GM12874 (cell line): ENCODE results near the gene TMEM44.

Source experiments
- TF ChIP-seq, protein P1 (sequence below): IDR thresholded peaks from 2 replicates; pipeline ENCODE4 v1.5.1; 2011; ENCODE audit warnings: low read depth, mild to moderate bottlenecking, control low read depth, low read length, moderate library complexity; ENCODE audit not compliant: insufficient read depth

The TMEM44 gene

DNA sequence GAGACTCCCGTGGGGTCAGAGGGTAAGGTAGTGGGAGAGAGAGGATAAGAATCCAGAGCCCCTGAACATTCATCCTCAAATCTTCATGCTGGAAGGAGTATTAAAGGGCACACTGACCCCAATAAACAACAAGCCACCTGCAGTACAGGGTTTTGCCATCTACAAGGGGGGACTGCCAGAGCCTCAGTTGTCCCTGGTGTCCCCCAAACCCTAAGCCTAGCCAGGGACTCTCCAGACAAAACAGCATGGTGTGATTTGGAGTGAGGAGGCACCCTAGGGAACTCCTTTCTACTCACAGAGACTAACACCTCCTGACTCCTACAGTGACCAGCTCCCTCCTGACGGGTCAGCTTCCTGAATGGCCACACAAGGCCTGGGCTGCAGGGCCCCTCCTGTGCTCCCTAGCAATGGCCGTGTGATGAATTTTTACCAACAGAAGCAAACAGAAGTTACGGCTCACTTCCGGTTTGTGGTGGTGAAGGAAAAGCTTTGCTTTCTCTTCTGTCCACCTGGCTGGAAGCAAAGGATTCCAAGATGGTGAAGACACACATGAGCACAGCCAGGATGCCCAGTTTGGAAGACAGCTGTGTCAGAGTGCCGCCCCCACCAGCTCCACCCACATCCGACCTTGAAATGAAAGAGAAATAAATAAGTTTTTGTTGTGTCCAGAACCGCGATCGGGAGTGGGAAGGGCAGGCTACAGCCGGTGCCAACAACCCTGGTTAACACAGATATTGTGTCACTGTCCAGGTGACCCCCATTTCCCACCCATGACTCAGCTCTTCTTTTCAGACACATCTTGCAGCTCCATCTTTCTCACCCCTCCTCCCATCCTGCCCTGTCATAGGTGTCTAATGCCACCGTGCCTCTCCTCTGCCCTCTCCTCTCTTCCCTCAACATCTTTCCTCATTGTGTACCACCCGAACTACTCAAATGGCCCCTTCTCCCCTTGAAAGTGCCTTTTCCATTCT, 76.8 kb downstream of the TMEM44 start:
- TF ChIP-seq, protein P1, sequence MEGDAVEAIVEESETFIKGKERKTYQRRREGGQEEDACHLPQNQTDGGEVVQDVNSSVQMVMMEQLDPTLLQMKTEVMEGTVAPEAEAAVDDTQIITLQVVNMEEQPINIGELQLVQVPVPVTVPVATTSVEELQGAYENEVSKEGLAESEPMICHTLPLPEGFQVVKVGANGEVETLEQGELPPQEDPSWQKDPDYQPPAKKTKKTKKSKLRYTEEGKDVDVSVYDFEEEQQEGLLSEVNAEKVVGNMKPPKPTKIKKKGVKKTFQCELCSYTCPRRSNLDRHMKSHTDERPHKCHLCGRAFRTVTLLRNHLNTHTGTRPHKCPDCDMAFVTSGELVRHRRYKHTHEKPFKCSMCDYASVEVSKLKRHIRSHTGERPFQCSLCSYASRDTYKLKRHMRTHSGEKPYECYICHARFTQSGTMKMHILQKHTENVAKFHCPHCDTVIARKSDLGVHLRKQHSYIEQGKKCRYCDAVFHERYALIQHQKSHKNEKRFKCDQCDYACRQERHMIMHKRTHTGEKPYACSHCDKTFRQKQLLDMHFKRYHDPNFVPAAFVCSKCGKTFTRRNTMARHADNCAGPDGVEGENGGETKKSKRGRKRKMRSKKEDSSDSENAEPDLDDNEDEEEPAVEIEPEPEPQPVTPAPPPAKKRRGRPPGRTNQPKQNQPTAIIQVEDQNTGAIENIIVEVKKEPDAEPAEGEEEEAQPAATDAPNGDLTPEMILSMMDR = no peak

DNA sequence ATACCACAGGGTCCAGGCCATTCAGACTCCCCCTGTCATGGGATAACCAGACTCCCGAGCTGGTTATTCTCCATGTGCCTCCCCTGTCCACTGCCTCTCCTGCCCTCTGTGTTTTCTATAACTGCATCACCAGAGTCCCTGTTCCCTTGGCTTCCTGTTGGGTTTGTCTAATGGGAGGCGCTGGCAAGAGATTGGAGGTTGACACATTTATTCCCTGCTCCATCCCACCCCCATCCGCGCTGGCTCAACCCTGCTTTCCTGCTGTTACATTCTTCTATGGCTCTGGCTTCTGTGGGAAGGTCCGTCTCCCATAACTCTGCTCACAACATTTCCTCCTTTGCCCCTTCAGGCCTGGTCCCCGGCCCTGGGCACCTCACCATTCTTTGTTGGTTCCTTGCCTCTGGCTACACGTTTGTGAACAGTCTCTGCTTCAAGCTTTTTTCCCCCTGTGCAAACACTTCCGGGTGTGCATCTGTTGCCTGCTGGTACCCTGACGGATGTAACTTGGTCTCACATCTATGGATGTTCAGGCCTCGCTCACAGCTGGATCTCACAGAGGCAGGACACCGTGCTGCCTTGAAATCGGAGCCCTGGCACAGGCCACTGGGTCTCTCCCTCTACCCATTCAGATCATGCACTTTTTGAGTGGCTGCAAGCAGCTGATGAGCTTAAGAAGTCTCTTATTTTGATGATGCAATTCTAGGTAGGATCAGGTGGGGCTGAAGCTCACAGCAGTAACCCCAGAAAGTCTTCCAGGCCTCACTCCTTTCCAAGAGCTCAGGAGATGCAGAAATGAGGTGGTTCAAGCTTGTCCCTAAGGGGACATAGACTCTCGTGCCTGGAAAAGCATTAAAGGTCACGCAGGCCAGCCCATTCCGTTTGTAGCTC, 77.8 kb downstream of the TMEM44 start:
- TF ChIP-seq, protein P1 = no peak

DNA sequence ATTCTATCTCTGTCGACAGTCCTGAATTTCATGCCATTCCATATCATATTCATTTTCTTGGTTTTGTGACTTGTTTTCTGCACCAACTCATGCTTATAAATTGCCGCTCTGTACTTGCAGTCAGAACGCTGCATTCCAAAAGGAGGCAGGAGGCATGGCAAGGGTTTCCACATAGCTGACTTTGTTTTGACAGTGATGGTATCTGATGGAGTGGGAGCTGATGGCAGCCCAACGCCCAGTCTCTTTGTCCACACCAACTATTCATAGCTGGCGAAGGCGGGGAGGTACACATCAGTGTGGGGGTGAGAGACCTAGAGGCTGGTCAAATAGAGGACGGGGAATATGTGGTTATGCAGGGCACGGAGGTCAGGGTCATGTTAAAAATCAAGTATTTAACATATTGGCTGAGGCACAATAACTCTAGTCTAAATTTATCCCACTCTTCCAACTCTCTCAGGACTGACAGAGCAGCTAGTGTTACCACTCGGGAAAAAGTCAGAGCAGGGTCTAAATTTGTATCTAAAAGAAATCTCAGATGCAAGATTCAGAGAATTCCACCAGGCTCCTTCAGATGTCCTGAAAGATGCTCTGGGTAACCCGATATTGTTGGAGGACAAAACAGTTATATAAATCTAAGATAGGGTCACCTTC, 78.6 kb downstream of the TMEM44 start:
- TF ChIP-seq, protein P1 = no peak

DNA sequence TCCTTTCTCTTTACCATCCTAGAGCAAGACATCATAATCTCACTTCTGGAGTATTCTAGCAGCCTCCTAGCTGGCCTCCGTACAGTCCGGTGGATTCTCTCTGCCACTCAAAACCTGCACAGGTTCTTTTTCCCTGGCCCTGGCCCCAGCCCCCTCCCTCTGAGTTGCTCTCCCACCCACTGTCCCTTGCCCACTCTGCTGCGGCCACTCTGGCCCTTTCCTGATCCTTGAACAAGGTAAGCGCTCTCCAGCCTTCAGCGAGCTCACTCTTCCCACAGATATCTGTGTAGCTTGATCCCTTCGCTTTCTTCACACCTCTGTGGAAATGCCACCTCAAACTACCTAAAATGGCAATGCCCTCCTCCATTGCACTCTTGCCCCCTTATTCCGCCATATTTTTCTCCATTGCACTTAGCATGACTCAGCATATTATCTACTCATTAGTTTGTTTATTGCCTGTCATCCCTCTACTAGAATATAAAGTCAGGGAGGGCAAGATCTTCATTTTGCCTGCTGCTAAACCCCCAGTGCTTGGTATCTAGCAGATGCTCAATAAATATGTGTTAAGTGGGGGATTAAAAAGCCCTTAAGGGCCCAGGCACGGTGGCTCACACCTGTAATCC, 80.8 kb downstream of the TMEM44 start:
- TF ChIP-seq, protein P1 = no peak

DNA sequence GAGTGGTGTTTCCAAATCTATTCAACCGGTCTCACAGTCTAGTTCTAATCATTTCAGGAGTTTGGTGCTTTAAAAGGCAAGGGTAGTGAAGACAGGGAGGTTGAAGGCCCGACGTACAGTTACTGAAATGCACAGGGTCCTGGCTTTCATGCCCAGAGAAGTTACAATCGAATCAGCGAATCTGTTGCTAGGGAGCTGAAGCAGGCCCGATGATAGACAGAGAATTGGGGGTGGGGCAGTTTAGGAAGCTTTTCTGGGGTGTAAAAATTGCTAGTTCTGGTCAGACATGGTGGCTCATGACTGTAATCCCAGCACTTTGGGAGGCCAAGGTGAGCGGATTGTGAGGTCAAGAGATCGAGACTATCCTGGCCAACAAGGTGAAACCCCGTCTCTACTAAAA, 83.4 kb downstream of the TMEM44 start:
- TF ChIP-seq, protein P1 = no peak

DNA sequence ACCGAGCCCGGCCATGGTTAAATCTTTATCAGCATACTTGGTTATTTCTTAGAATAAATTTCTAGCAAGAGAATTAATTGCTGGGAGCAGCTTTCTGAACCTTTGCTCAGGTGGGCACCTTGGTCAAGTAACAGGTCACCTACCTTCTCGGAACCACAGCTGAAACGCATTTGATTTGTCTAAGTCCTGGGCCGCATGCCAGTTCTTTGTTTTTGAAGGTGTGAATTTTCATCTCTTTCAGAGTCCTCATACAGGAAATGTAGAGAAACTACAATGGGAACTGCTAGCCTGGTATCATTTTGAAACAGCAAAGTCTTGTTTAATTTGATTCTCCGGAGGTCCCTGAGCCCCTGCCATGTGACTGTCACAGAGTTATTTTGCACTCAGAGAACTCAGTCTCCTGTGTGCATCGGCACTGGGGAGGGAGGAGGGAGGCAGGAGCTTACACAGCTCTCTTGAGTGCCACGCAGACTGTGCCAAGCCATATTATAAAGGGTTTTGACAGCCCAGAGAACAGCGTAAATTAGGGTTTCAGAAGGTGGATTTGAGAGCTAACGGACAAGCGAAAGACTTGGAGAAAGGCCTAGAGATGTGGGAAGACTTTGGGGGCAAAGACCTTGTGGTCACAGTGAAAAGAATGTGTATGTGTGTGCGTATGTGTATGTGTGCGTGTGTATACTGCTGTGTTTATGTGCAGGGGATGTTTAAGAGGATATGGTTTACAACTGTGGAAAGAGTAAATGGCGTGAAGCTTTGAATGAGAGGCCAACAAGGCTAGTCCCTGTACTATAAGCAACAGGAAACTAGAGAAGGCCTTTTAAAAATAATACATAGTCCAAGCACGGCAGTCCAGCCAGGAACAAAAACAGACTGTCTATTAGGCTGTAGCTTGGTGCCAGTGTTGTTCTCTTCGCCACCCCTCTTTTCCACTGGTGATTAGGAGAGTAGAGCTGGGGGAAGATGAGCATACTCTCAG, 84.6 kb downstream of the TMEM44 start:
- TF ChIP-seq, protein P1 = no peak
